SJCRH30 (cell line): ENCODE results near the gene GNG12. TPM values are rescaled to one million over a fixed set of nuclear protein-coding genes. Genes with fewer than 3 reads are reported as not detected.
A peak's percentile ranks its signal among the peaks of the same experiment; 100 is the strongest.

Experiments used
- DNase-seq, 2 experiments: peaks; one replicate each; pipeline ENCODE4 v3.0.0-alpha.2; 2015 to 2020
- H3K27ac ChIP-seq: fragments of 250-450 bp; sonication (Bioruptor Pico); 2 replicates; pipeline ENCODE4 v1.5.1; 2020; ENCODE audit warnings: mild to moderate bottlenecking, moderate library complexity
- H3K27me3 ChIP-seq: fragments of 250-450 bp; sonication (Bioruptor Pico); 2 replicates; pipeline ENCODE4 v1.5.1; 2020; ENCODE audit warnings: mild to moderate bottlenecking, moderate library complexity
- H3K36me3 ChIP-seq: fragments of 250-450 bp; sonication (Bioruptor Pico); 2 replicates; pipeline ENCODE4 v1.5.1; 2020; ENCODE audit warnings: mild to moderate bottlenecking, moderate library complexity
- H3K4me1 ChIP-seq: fragments of 250-450 bp; sonication (Bioruptor Pico); 2 replicates; pipeline ENCODE4 v1.5.1; 2020; ENCODE audit warnings: mild to moderate bottlenecking, moderate library complexity
- H3K4me3 ChIP-seq: fragments of 250-450 bp; sonication (Bioruptor Pico); 2 replicates; pipeline ENCODE4 v1.5.1; 2020; ENCODE audit warnings: mild to moderate bottlenecking, moderate library complexity
- H3K9me3 ChIP-seq: fragments of 250-450 bp; sonication (Bioruptor Pico); replicated peaks from 2 replicates; pipeline ENCODE4 v1.5.1; 2020; ENCODE audit warnings: mild to moderate bottlenecking, moderate library complexity
- total RNA-seq: library from RNA; depleted of rRNA; stranded (reverse); fragments of >200 nt; shearing (Covaris generic); gene quantifications from 2 replicates; pipeline ENCODE4 v1.2.3, GENCODE V29; 2014

Gene GNG12
- total RNA-seq, 1 experiment from 2014 or later: 110 TPM

DNA sequence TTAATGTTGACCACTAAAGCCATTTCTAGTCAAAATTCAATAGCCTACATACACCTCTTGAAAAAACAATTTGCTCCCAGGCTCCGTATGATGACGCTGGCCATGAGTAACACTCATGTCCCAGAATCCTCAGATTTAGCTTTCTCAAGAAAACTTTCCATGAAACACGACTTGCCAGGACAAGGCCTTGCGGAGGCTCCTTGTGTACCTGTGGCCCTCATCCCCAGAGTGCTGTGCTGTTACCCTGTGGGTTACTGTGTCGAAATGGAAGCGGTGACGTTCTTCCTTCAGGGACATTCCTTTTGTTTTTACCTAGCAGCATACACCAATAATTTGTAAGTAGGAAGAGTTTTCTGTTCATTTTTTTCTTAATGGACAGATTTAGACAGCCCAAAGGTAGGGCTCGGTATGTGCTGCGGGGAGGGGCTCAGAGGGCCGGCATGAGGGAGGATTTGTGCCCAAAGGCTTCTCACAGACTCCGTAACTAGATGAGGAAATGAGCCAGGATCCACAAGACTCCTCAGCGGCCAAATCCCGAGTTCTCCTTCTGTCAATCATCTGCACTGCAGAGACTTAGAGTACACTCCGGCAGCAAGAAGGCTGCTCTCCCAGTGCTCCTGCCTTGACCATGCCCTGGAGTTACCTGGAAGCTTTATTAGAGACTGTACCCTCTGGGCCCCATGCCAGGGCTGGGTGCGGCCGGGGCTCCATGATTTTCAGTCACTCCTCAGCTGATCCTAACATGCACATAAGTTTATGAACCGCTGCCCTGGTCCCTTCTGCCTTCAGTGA, 17.8 kb downstream of the GNG12 start:
- no peak for DNase-seq
- Histone ChIP-seq H3K36me3 (peaks cover 4% of the 10 kb centered on the region; the same call in 1 of the 2 replicates), H3K9me3 (peaks cover 3% of the 10 kb centered on the region; the same call in 1 of the 2 replicates), H3K4me3 (no peak overlapping the region), H3K27ac (no peak overlapping the region), H3K4me1 (no peaks in the 10 kb centered on the region; the same call in 1 of the 2 replicates), H3K27me3 (no peaks in the 10 kb centered on the region)

DNA sequence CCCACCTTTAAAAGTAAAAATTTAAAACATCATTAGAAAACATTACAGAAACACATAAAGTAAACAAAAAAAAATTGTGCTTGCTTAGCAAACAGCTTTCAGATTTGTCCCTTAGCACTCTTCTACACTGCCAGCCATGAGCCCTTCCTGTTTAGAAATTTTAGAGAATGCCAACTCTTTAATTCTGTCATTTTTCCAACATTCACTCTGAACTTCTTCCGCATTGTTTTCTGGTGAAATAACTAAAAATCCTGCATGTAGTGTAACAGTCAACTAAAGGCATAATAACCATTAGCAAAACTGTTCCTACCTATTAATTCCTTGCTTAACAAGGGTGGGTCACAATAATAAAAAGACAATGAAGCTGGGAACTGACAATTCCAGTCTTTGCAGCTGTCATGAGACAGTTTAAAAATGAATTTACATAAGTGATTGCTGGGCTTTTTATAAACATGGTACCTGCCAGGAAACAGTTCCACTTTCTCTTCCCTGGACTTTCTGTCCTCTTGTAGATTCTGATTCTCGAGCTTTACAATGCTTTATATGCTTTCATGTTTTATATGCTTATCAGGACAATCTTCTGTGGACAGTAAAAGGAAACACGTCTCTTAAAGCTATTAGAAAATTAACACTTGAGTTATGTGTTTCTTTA, 19.0 kb downstream of the GNG12 start:
- H3K36me3 ChIP-seq: peaks cover 4% of the 10 kb centered on the region; the same call in 1 of the 2 replicates
- H3K4me1 ChIP-seq: no peaks in the 10 kb centered on the region; the same call in 1 of the 2 replicates
- H3K27me3 ChIP-seq: no peaks in the 10 kb centered on the region
- peaks cover 3% of the 10 kb centered on the region for H3K9me3 ChIP-seq
- no peak overlapping the region for H3K4me3 ChIP-seq
- no peak overlapping the region for H3K27ac ChIP-seq
- DNase-seq: no peak

GRCh38 chr1:67812226-67812625, 21.0 kb downstream of the GNG12 start:
- H3K9me3 ChIP-seq: peaks cover 3% of the 10 kb centered on the region
- H3K4me3 ChIP-seq: no peak overlapping the region
- peaks cover 4% of the 10 kb centered on the region; the same call in 1 of the 2 replicates for H3K36me3 ChIP-seq
- H3K27me3 ChIP-seq: no peaks in the 10 kb centered on the region
- H3K27ac ChIP-seq: no peak overlapping the region
- no peak for DNase-seq
- no peaks in the 10 kb centered on the region; the same call in 1 of the 2 replicates for H3K4me1 ChIP-seq

- Histone ChIP-seq H3K9me3 (peaks cover 3% of the 10 kb centered on the region), H3K36me3 (no peaks in the 10 kb centered on the region), H3K27me3 (no peaks in the 10 kb centered on the region), H3K27ac (no peak overlapping the region), H3K4me1 (no peaks in the 10 kb centered on the region; the same call in 1 of the 2 replicates), H3K4me3 (no peak overlapping the region)
- DNase-seq: no peak
These were observed 21.5 kb downstream of the GNG12 start for GRCh38 chr1:67811781-67812180.

GRCh38 chr1:67809887-67810286, 23.4 kb downstream of the GNG12 start:
- H3K27me3 ChIP-seq: no peaks in the 10 kb centered on the region
- no peaks in the 10 kb centered on the region; the same call in 1 of the 2 replicates for H3K4me1 ChIP-seq
- H3K27ac ChIP-seq: no peak overlapping the region
- peaks cover 7% of the 10 kb centered on the region for H3K9me3 ChIP-seq
- no peak overlapping the region for H3K4me3 ChIP-seq
- no peaks in the 10 kb centered on the region for H3K36me3 ChIP-seq
- DNase-seq: no peak

- H3K27ac ChIP-seq: no peak overlapping the region
- peaks cover under 1% of the 10 kb centered on the region; the same call in 1 of the 2 replicates for H3K4me1 ChIP-seq
- peaks cover 7% of the 10 kb centered on the region for H3K9me3 ChIP-seq
- no peak overlapping the region for H3K4me3 ChIP-seq
- no peaks in the 10 kb centered on the region for H3K36me3 ChIP-seq
- no peaks in the 10 kb centered on the region for H3K27me3 ChIP-seq
- no peak for DNase-seq
These were observed 26.0 kb downstream of the GNG12 start for GRCh38 chr1:67807282-67807681.

- Histone ChIP-seq H3K27ac (no peak overlapping the region), H3K4me1 (peaks cover 6% of the 10 kb centered on the region; the same call in 1 of the 2 replicates), H3K27me3 (no peaks in the 10 kb centered on the region), H3K36me3 (no peaks in the 10 kb centered on the region), H3K9me3 (peaks cover 7% of the 10 kb centered on the region), H3K4me3 (no peak overlapping the region)
- no peak for DNase-seq
These were observed 28.6 kb downstream of the GNG12 start for GRCh38 chr1:67804710-67805109.

- no peak overlapping the region for H3K27ac ChIP-seq
- H3K36me3 ChIP-seq: no peaks in the 10 kb centered on the region; the same call in 1 of the 2 replicates
- H3K4me3 ChIP-seq: no peak overlapping the region
- peaks cover 7% of the 10 kb centered on the region for H3K9me3 ChIP-seq
- H3K4me1 ChIP-seq: peaks cover 6% of the 10 kb centered on the region; the same call in 1 of the 2 replicates
- H3K27me3 ChIP-seq: no peaks in the 10 kb centered on the region
- DNase-seq: no peak
These were observed 29.6 kb downstream of the GNG12 start for GRCh38 chr1:67803380-67804279.

- no peak overlapping the region for H3K27ac ChIP-seq
- H3K36me3 ChIP-seq: no peaks in the 10 kb centered on the region; the same call in 1 of the 2 replicates
- no peaks in the 10 kb centered on the region for H3K27me3 ChIP-seq
- DNase-seq: no peak
- peaks cover 7% of the 10 kb centered on the region for H3K9me3 ChIP-seq
- peaks cover 6% of the 10 kb centered on the region; the same call in 1 of the 2 replicates for H3K4me1 ChIP-seq
- no peak overlapping the region for H3K4me3 ChIP-seq
These were observed 30.7 kb downstream of the GNG12 start for GRCh38 chr1:67802565-67802964.

DNA sequence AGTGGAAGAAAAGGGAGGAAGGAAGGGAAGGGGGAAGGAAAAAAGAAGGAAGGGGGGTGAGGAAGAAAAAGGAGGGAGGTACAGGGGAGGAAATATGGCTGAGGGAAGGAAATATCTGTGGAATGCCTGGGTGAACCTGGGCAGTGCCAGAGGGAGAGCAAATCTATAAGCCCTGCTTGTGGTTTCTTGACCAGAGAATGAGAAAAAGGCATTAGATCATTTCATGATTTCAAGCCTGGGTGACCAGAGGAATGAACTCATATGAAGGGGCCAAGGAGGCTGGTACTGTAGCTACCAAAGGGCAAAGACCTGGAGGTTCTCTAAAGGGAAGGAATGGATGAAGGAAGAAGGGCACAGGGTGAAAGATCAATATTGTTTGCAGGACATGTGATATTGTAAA, 31.4 kb downstream of the GNG12 start:
- peak in 1 of 2 experiments; percentile 17 for DNase-seq

DNA sequence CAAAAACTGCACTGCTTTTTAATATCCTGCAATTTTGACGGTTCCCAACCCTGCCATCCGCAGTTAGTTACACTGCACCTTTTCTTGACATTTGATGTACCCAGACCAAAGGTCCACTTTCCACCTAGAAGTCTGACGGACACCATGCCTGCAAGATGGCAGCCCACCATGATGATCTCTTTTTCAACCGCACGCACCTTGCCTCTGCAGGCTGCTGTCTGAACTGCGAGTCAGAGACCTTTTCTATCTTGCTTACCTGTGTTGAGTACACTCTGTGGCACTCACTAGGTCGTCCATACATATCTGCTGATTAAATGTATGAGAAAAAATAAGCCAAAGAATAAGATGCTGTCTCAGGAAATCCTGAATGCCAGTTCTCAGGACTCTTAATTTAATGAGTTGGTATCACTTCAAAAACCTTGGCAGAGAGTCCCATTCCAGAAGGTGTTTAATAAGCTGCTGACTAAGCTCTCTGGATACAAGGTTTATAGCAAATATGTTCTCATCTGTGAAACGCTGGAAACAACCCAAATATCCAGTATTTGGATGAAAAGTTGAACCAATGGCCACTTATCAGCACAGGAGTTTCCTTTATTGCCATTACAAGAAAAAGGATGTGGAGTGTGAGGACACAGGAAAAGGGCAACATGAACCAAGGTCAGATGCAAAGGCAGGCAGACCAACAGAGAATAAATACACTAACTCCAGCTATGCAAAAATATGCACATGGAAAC, 37.9 kb downstream of the GNG12 start:
- DNase-seq: no peak
- H3K4me3 ChIP-seq: no peak overlapping the region
- no peaks in the 10 kb centered on the region for H3K27me3 ChIP-seq
- no peaks in the 10 kb centered on the region; the same call in 1 of the 2 replicates for H3K36me3 ChIP-seq
- no peaks in the 10 kb centered on the region for H3K4me1 ChIP-seq
- peaks cover 3% of the 10 kb centered on the region; the same call in 1 of the 2 replicates for H3K9me3 ChIP-seq
- no peak overlapping the region for H3K27ac ChIP-seq

More for the DNA sequence above, 31.4 kb downstream of the GNG12 start:
- H3K9me3 ChIP-seq: peaks cover 8% of the 10 kb centered on the region
- no peak overlapping the region for H3K4me3 ChIP-seq
- no peaks in the 10 kb centered on the region; the same call in 1 of the 2 replicates for H3K36me3 ChIP-seq
- H3K4me1 ChIP-seq: peaks cover 6% of the 10 kb centered on the region; the same call in 1 of the 2 replicates
- no peak overlapping the region for H3K27ac ChIP-seq
- no peaks in the 10 kb centered on the region for H3K27me3 ChIP-seq

- DNase-seq: no peak
- Histone ChIP-seq H3K27ac (no peak overlapping the region), H3K27me3 (no peaks in the 10 kb centered on the region), H3K4me1 (no peaks in the 10 kb centered on the region), H3K36me3 (no peaks in the 10 kb centered on the region), H3K4me3 (no peak overlapping the region), H3K9me3 (0 out of 2 replicates have a peak, but pooled peaks cover 3% of the 10 kb centered on the region)
These were observed 39.7 kb downstream of the GNG12 start for GRCh38 chr1:67793562-67793961.

GRCh38 chr1:67792741-67793458, 40.4 kb downstream of the GNG12 start:
- Histone ChIP-seq H3K9me3 (0 out of 2 replicates have a peak, but pooled peaks cover 3% of the 10 kb centered on the region), H3K27me3 (no peaks in the 10 kb centered on the region), H3K27ac (no peak overlapping the region), H3K4me3 (no peak overlapping the region), H3K36me3 (no peaks in the 10 kb centered on the region), H3K4me1 (no peaks in the 10 kb centered on the region)
- DNase-seq: no peak
